Daoy (cell line): Measurements from ENCODE around the gene ROBO2. TPM values are rescaled to one million over a fixed set of nuclear protein-coding genes. Genes with fewer than 3 reads are reported as not detected.
A peak's percentile ranks its signal among the peaks of the same experiment; 100 is the strongest.

Experiments
- DNase-seq: peaks from one replicate; pipeline ENCODE4 v3.0.0-alpha.2; 2015; ENCODE audit warnings: low read depth
- total RNA-seq: library from RNA; depleted of rRNA; stranded (reverse); fragments of >200 nt; shearing (Covaris generic); gene quantifications from 2 replicates; pipeline ENCODE4 v1.2.3, GENCODE V29; 2014; rRNA removed

The ROBO2 gene, protein sequence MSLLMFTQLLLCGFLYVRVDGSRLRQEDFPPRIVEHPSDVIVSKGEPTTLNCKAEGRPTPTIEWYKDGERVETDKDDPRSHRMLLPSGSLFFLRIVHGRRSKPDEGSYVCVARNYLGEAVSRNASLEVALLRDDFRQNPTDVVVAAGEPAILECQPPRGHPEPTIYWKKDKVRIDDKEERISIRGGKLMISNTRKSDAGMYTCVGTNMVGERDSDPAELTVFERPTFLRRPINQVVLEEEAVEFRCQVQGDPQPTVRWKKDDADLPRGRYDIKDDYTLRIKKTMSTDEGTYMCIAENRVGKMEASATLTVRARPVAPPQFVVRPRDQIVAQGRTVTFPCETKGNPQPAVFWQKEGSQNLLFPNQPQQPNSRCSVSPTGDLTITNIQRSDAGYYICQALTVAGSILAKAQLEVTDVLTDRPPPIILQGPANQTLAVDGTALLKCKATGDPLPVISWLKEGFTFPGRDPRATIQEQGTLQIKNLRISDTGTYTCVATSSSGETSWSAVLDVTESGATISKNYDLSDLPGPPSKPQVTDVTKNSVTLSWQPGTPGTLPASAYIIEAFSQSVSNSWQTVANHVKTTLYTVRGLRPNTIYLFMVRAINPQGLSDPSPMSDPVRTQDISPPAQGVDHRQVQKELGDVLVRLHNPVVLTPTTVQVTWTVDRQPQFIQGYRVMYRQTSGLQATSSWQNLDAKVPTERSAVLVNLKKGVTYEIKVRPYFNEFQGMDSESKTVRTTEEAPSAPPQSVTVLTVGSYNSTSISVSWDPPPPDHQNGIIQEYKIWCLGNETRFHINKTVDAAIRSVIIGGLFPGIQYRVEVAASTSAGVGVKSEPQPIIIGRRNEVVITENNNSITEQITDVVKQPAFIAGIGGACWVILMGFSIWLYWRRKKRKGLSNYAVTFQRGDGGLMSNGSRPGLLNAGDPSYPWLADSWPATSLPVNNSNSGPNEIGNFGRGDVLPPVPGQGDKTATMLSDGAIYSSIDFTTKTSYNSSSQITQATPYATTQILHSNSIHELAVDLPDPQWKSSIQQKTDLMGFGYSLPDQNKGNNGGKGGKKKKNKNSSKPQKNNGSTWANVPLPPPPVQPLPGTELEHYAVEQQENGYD (N-terminal part only)
- not detected in 2 replicates for total RNA-seq

DNA sequence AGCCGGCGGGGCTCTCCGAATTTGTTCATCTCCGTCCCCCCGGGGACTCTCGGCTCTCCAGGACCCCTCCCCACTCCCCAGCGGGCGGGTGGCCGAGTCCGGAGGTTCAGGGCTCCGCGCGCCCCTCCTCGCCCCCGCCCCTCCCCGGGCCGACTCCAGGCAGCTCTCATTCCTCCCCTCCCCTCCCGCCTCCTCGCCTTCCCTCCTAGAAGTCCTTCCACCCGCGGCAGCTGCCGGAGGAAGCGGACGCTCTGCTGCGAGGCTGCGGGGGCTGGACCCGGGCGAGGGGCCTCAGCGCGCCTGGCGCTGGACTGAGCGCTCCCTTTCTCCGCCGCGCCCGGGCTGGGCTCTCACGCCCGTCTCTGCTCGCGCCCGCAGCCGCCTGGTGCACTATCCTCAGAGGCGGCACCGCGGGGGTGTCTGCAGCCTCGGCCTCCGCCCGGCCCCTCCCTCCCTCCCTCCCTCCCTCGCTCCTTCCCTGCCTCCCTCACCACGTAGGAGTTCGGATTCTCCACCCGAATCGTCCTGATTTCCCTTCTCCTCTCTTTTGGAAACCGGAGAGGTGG, at the start of gene ROBO2:
Gene ROBO2 (plus strand): TSS at position 494 of the 566 bp plus-strand sequence. CDS start 687 bp downstream, outside the sequence.
- peak; percentile 31 for DNase-seq

DNA sequence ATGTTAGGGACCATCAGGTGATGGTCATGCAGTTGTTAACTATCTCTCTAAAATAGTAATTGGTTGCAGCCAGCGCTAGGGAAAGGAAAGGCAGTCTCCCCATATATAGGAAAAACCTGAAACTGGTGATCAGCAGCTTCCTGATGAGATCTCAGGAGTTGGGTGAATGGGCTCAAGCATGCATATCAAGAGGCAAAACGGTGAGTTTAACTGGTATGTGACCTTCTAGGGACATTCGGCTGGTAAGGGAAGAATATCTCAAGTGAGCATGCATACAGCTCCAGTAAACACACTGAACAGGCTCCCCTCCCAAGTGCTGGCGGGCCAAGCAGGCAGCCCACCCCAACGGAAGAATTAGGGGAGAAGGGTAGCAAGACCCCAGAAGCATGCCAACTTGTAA, 49.3 kb upstream of the ROBO2 start:
- no peak for DNase-seq

DNA sequence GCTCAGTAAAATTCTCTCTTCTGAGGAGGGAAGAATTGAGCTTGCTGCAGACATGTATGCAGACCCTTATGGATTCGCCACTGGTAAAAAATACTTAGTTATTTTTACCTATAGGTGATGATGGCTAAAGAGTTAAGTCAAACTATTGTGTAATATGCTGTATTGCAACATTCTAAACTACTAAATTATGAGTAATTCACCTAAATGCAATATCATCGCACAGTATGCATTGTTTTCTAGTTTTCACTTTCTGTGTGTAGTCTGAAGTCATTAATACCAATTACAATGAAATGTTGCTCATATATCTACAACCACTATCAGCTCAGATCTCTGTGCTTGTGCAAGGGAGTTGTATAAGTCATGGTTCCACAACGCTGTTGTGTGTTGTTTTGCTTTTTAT, 48.7 kb upstream of the ROBO2 start:
- DNase-seq, result no peak

DNA sequence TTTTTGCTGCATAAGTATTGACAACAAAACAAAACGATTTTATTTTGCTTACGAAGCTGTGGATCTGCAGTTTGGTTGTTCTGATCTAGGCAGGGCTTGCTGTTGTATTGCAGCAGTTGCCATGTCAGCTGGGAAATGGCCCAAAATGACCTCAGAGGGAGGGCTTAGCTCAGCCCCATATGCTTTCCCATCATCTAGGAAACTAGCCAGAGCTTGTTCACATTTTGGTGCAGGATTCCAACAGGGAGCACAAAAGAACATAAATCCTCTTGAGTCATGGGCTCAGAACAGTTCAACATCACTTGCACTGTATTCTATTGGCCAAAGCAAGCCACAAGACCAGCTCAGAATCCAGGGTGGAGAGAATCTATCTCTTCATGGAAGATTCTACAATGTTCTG, 42.2 kb upstream of the ROBO2 start:
- DNase-seq, result no peak

DNA sequence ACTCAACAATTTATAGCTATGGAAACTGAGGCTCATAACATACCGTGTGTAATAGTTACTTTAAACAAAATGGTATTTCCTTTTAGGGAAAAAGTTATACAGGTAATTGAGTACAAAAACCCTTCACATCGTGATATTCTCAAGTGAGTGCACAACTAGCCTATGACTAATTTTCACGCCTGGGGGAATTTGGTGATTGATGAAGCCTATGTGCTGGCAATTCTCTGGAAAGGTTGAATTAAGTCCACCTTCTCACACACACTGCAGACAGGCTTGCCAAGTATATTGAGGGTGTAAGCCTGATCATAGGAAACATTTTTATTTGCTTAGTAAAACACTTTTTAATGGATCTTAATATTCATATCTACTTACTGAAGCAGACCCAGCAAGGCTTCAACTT, 41.3 kb upstream of the ROBO2 start:
- DNase-seq, result no peak

DNA sequence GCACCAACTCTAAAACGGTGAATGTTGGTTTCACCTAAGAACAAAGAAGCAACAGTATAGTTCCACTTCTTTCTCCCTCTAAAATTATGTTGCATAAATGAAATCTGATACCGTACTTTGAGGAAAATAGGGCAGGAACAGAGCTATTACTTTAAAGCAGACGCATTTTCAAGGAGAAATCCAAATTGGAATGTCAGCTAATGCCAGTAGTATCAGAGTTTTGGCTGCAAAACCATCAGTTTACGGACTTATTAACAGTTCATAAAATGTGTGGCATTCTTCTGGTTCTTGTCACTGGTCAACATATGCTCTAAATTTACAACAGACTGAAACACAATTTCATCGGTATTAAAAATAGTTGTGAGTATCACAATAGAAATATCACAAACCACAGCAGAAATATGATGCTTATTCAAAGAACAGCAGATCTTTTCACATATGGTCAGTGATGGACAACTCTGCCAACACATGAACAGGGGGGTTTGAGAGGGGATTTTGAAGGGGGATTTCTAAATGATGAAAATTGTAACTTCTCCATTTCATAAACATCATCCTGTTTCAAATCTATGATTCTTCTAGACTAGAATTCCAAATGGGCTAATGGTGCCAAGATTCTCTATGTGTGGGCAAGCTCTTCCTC, 38.7 kb upstream of the ROBO2 start:
- no peak for DNase-seq

DNA sequence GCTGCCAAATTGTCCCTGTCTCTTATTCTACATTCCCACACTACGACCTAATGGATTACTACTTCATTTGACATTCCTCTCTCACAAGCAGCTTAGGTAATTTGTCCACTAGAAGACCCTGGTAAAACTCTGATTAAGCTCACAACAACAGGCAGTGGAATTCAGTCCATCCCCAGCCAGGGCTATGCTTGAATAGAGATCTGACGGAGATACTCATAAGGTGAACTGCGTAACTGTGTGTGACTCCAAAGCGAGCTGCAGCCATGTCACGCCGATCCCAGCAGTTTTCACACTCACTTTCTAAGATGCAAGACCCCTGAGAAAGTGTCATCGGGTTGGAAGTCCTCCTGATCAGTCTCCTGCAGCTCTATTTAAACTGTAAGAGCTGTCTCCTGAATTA, 25.7 kb upstream of the ROBO2 start:
- DNase-seq, result no peak

DNA sequence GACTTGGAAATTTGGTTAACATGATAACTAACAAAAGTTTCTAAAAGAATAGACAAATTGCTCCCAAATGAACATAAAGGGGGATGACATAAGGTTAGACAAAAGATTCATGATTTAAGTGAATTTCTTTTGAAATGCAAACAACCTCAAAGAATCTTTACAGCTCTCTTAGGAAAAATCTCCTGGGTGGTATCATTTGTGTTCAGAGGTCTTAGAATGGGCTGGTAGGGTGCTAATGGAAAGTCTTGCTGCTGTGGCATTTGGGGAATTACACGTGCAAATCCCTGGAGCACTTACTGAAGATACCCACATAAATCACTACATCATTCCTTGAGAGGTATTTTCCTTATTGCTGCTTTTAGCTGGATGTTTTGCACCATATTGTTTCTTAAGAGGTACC, 14.4 kb upstream of the ROBO2 start:
- DNase-seq, result no peak

DNA sequence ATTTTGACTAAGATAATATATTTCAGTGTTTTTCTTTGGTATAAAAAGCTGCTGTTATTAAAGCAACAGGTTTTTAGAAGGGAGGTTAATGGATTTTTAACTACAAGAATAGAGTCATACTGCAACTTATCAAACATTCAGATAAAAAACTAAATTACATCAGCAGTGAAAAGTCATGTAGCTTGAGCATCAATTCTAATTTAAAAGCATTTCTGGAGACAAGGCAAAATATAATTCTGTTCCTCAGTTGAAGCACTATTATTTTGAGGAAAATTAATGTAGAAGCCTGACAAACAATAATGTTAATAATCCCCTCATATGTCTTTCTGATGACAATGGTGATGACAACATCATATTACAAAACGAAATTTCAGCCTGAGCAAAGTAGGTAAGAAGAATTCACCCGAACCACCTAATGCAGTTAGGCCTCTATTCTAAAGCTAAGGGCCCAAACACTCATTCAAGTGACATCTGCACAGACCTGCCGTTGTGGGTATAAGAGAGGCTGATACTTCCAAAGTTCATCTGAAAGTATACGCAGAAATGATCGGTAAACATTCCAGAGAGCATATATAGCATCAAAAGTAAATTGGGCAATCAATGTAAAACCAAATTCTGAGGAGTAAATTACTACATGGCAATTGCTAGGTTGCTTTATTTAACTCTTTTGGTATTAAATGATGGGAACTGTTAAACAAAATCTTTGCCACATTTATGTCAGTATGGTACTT, 12.8 kb upstream of the ROBO2 start:
- no peak for DNase-seq

DNA sequence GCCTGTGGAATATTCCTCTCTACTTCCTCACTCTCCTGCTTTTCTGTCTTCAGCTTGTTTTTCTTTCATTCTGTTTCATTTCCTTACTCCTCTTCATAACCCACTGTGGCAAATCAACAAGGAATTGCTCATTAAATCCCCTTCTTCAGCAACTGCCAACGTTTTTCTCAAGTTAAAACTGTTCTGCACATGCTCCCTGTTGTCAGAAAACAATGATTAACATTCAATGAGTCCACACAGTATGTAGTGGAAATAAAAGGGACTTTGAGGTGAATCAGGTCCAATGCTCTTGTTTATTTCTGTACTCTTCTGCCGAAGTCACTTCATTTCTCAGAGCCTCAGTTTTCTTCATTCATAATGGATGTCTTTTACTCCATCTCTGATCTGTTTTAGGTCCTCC, 11.9 kb upstream of the ROBO2 start:
- DNase-seq, result no peak

DNA sequence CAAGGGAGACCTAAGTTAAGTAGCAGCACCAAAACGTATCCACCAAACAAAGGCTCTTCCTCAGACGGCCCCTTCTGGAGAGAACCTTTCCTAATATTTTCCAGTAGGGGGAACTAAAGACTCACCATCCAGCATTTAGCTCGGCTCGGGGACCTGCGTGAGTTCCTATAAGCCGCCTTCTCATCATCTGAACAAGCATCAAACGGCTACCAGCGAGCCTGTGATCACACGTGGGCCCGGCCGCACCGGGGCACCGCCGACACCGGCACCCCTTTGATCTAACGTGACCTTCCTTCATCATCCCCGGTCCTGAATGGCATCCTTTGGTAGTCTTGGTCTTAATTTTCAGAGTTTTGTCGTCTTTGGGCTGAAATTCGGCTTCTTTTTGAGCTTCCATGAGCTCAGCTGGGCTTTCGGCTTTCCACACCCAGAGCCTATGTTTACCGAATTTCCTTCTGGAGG, 1.4 kb upstream of the ROBO2 start:
- DNase-seq, result peak; percentile 70

DNA sequence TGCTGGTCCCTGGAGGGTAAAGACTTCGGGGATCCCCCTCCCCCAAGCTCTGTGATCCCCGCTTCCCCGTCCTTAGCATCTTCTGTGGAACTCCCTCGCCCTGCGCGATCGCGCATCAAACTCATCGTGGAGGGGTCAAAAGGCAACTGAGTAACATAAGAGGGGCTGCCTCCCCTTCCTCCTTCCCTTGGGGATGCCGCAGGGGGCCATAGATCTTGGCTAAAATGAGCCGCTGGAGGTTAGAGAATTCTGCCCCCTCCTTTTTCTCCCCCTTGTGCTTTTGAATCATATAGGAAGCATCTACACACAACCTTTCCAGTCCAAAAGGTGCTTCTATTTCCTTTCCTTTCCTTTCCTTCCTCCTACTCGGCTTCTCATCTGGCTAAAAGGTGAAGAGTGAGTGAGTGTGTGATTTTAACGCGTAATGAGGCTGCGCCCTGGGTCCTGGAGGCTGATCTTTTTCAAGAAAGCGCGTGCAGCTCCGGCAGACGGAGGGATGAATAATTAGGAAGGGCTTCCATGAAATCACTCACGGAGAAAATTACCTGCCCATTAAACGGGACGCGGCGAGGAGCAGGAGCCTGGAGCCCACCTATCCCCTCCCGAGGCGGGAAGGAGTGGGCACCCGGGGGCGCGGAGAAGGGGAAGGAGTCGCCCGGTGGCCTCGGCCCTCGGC, 831 bp upstream of the ROBO2 start:
- DNase-seq, result peak; percentile 19

DNA sequence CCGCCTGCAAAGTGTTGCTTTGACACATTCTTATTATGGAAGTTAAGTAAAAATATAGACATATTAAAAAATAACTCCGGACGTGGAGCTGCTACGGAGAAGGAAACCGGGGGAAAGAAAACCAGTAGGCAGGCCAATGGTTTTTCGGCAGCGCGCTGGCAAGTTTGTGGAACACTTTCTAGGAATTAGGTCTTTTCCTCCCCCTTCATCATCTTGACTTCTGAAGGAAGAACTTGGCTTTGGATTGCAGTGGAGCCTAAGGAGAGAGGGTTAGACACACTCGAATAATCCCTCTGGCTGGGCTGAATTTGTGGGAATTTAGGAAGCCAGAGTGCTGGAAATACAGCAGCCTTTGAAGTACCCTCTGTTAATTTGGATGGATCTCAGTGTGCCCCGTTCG, 317 bp downstream of the ROBO2 start:
- DNase-seq, result no peak

DNA sequence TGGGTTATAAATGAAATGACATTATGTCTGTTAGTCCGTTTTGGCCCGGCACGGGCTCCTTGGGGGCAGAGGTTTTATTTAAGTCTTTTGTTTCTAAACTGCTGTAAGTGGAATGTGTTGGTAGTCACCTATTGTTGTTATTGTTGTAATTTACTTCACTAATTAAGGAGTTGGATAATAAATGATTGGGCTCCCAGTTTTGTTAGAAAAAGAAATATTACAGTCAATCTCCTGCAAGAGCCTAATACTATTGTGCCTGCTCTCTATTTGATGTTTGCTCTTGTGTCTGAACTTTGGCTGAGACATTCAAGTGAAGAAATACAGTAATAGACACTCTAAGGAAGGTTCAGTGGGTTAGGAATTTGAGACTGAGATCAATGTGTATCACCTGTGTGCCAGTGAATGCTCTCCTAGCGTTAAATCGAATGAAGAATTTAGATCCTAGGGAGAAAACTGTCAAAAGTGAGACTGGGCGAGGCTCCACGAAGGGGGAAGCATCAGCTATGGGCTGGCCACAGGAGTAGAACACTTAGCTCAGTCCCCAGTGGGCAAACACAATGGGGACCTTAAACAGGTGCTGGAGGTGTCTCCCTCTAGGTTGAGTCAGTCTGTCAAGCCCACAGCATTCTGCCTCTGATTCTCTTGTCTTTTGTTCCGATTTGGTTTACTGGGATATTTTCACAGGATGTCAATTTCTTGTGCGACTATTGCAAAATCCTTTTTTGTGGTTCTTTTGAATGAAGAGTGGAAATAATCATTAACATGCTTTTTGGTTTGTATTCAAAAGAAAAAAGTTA, 1.2 kb downstream of the ROBO2 start:
- no peak for DNase-seq

DNA sequence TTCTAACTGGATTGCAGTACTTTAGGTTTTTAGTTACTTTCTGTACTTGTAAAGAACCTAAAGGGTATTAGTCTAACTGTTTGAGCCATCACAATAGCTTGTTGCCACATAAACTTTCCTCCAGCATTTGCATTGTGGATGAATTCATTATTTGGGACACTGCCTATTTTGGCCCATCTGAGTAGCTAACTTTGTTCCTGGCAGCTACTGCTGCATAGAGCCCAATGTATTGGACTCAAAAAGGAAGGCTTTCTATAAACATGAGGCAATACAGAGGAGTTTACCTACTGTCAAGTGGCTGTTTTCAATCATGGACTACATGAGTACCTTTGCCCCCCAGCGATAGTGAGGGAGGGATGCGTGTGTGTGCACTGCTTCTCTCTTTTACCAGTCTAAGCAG, 1.9 kb downstream of the ROBO2 start:
- DNase-seq, result no peak

DNA sequence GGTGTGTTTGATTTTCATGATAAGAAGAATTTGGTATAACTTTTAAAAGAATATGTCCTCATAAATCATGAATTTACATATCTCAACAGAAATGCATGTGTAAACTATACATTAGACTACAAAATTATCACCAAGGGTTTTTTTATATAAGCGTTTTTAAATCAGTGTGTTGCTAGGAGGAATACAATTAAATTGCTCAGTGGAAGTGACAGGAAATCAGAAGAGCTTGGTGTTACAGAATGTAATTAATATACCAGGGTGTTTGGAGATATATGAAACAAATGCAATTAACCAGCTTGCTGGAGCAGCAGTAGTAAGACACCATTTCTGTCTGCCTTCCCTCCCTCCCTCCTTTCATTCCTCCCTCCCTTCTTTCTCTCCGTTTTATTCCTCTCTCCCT, 2.4 kb downstream of the ROBO2 start:
- no peak for DNase-seq

DNA sequence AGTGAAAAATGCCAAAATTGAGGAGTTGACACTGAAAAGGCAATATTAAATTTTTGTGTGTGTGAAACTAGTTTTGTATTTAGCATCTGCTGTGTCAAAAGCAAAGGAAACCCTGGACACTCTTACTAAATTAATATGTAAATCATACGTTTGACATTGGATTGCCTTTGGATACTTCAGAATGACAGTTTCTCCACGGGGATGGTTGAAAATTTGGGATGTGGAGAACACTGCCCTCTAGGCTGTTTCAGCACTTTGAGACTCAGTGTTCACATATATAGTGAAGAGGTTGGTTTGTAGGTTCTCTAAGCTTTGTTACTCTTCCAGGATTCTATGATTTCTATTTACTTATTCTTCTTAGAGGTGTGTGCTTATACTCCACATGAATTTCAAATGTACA, 3.0 kb downstream of the ROBO2 start:
- DNase-seq, result no peak

DNA sequence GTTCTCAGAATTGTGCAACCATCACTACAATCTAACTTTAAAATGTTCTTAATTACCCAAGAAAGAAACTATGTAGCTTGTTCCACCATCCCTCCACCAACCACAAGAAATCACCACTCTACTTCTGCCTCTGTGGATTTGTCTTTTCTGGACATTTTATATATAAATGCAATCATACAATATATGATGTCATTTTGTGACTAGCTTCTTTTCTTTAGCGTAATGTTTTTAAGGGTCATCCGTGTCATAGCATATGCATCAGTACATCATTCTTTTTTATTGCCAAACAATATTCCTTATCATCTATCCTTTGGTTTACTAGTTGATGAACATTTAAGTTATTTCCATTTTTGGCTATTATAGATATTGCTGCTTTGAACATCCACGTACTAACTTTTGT, 5.8 kb downstream of the ROBO2 start:
- no peak for DNase-seq

DNA sequence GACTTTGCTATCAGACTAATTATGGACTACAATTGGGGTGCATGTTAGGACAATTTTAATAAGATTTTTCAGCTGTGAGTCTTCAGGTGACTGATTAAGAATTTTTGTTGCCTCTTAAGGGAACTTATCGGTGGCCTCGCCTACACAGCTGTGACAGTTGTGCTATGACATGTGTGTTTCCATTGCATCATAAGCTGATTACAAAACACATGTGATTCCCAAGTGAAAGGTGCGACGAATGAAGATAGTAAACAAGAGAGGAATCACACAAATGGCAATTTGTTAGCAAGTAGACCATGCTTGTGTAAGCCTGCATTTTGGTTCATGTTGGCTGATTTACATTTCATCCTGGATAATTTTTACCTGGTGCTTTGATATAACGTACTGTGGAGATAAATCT, 8.3 kb downstream of the ROBO2 start:
- no peak for DNase-seq
